ENCODE data around the gene ARHGEF17.
A peak's percentile ranks its signal among the peaks of the same experiment; 100 is the strongest.
"Not testable (repeated sequence)": the region's sequence is repeated elsewhere in the genome, so short reads cannot be mapped to it uniquely, and the experiment has no call there.

The ARHGEF17 gene

GRCh38 chr11:73308003-73308960, at the start of gene ARHGEF17:
Gene ARHGEF17, plus strand, starts transcription at chr11:73308276. Its CDS starts 363 bp downstream, at chr11:73308639.
- DNase-seq = peak; percentile 52

- no peak for DNase-seq
Measured at GRCh38 chr11:73259406-73260126, 48.5 kb upstream of the ARHGEF17 start.

- DNase-seq = no peak
Measured at GRCh38 chr11:73260127-73260457, 48.0 kb upstream of the ARHGEF17 start.

- no peak for DNase-seq
Measured at GRCh38 chr11:73262851-73263495, 45.1 kb upstream of the ARHGEF17 start.

GRCh38 chr11:73263640-73264039, 44.4 kb upstream of the ARHGEF17 start:
- no peak for DNase-seq

- no peak for DNase-seq
Measured at GRCh38 chr11:73265278-73265810, 42.7 kb upstream of the ARHGEF17 start.

- DNase-seq = no peak
Measured at GRCh38 chr11:73265853-73266645, 42.0 kb upstream of the ARHGEF17 start.

- no peak for DNase-seq
Measured at GRCh38 chr11:73266646-73267020, 41.4 kb upstream of the ARHGEF17 start.

- no peak for DNase-seq
Measured at GRCh38 chr11:73267122-73267846, 40.8 kb upstream of the ARHGEF17 start.

GRCh38 chr11:73267906-73268540, 40.1 kb upstream of the ARHGEF17 start:
- no peak for DNase-seq

- DNase-seq = no peak
Measured at GRCh38 chr11:73268671-73269271, 39.3 kb upstream of the ARHGEF17 start.

GRCh38 chr11:73269459-73270015, 38.5 kb upstream of the ARHGEF17 start:
- DNase-seq = no peak

- no peak for DNase-seq
Measured at GRCh38 chr11:73270016-73270854, 37.8 kb upstream of the ARHGEF17 start.

GRCh38 chr11:73270855-73271477, 37.1 kb upstream of the ARHGEF17 start:
- DNase-seq = no peak

- not testable (repeated sequence) for DNase-seq
Measured at GRCh38 chr11:73271478-73271865, 36.6 kb upstream of the ARHGEF17 start.

- no peak for DNase-seq
Measured at GRCh38 chr11:73271936-73272679, 36.0 kb upstream of the ARHGEF17 start, which contains the start of gene P2RY6. Gene P2RY6, plus strand, starts transcription at chr11:73272338. Its CDS starts 24,181 bp downstream, at chr11:73296519.

GRCh38 chr11:73272680-73273038, 35.4 kb upstream of the ARHGEF17 start:
- no peak for DNase-seq

- DNase-seq = no peak
Measured at GRCh38 chr11:73273222-73273895, 34.7 kb upstream of the ARHGEF17 start.
